CD8-positive, alpha-beta memory T cell (primary cell): Measurements from ENCODE around the gene KLF18. TPM values are rescaled to one million over a fixed set of nuclear protein-coding genes. Genes with fewer than 3 reads are reported as not detected.
"Not testable (repeated sequence)": the region's sequence is repeated elsewhere in the genome, so short reads cannot be mapped to it uniquely, and the experiment has no call there.

Experiments used
- CTCF ChIA-PET: fragments of 350-600 bp; sonication (Branson Sonifier 250); formaldehyde crosslinking; loops from one replicate; lab custom pipeline; 2021; ENCODE audit warnings: antibody characterized with exemption; lab: Charles Lee
- POLR2A ChIA-PET: fragments of 350-600 bp; sonication (Branson Sonifier 250); formaldehyde crosslinking; loops from one replicate; lab custom pipeline; 2021; ENCODE audit warnings: antibody characterized with exemption; lab: Charles Lee
- DNase-seq, 5 donors: peaks; one replicate each; pipeline versions ENCODE4 v3.0.0 to v3.0.0-alpha.2; 2020 to 2022; ENCODE audit warnings: mixed read lengths in 1 of 5
- H3K27ac ChIP-seq: one replicate; pipeline ENCODE4 v1.7.0; 2013; ENCODE audit warnings: low read depth, mild to moderate bottlenecking, low read length, moderate library complexity
- H3K27me3 ChIP-seq: 2 replicates; pipeline ENCODE4 v1.7.0; 2013; ENCODE audit warnings: low read length, mild to moderate bottlenecking; ENCODE audit not compliant: insufficient read depth, poor library complexity, severe bottlenecking
- H3K36me3 ChIP-seq: 2 replicates; pipeline ENCODE4 v1.7.0; 2013; ENCODE audit warnings: mild to moderate bottlenecking, low read length, moderate library complexity; ENCODE audit not compliant: insufficient read depth
- H3K4me1 ChIP-seq: 2 replicates; pipeline ENCODE4 v1.7.0; 2013; ENCODE audit warnings: mild to moderate bottlenecking, low read length, moderate library complexity; ENCODE audit not compliant: insufficient read depth
- H3K4me3 ChIP-seq: 2 replicates; pipeline ENCODE4 v1.7.0; 2013; ENCODE audit warnings: mild to moderate bottlenecking, low read length
- H3K9me3 ChIP-seq: 2 replicates; pipeline ENCODE4 v1.7.0; 2013; ENCODE audit warnings: mild to moderate bottlenecking, low read length
- H3K27ac Mint-ChIP-seq, 8 donors: one replicate each; pipeline ENCODE4 v1.8.0; 2020 to 2021; ENCODE audit warnings: mixed read lengths in 8 of 8, mild to moderate bottlenecking in 6 of 8, inconsistent platforms in 3 of 8, moderate library complexity in 3 of 8
- H3K27me3 Mint-ChIP-seq, 2 donors: one replicate each; pipeline ENCODE4 v1.8.0; 2020 to 2021; ENCODE audit warnings: mixed read lengths in 2 of 2, mild to moderate bottlenecking in 1 of 2, moderate library complexity in 1 of 2
- H3K36me3 Mint-ChIP-seq, 3 donors: one replicate each; pipeline ENCODE4 v1.8.0; 2020 to 2021; ENCODE audit warnings: mixed read lengths in 3 of 3, inconsistent platforms in 1 of 3, mild to moderate bottlenecking in 1 of 3
- H3K4me1 Mint-ChIP-seq, 3 donors: one replicate each; pipeline ENCODE4 v1.8.0; 2020 to 2021; ENCODE audit warnings: mixed read lengths in 3 of 3, inconsistent platforms in 1 of 3, mild to moderate bottlenecking in 1 of 3
- H3K4me3 Mint-ChIP-seq, 7 donors: one replicate each; pipeline ENCODE4 v1.8.0; 2020 to 2021; ENCODE audit warnings: mixed read lengths in 7 of 7, mild to moderate bottlenecking in 6 of 7, moderate library complexity in 4 of 7, inconsistent platforms in 2 of 7
- H3K9me3 Mint-ChIP-seq, 5 donors: one replicate each; pipeline ENCODE4 v1.8.0; 2020 to 2022; ENCODE audit warnings: mixed read lengths in 5 of 5, mild to moderate bottlenecking in 3 of 5, moderate library complexity in 2 of 5, inconsistent platforms in 1 of 5
- polyA plus RNA-seq: library from polyadenylated mRNA; unstranded; fragments of 300-500 nt; fragmentation: Illumina TruSeq; gene quantifications from one replicate; pipeline ENCODE4 v1.2.3, GENCODE V29; 2021
- total RNA-seq, 2 experiments: library from RNA; stranded (reverse); gene quantifications; one replicate each; pipeline ENCODE4 v1.2.3, GENCODE V29; 2021

The KLF18 gene
- total and polyA plus RNA-seq, 3 experiments from 2014 or later, result not detected

DNA sequence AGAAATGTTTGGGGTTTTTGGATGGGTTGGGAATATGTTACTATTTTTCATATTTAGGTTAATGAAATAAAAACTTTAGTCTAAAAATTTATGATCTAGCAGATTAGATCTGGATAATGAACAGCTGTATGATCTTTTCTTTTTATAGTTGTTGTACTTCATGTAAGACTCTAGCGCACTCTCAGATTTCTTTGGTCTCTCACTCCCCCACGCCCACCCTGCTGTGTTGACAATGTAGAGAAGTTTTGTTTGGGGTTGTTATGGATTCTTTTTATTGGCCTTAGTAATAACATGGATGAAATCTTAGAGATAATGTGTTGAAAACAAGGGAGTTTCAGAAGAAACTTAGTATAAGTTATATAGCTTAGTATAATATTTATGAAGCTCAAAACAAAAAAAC, 5.5 kb downstream of the KLF18 start:
- H3K4me3 Mint-ChIP-seq, result no peak overlapping the region
- Histone ChIP-seq H3K36me3 (no peaks in the 10 kb centered on the region), H3K4me3 (no peak overlapping the region), H3K9me3 (no peaks in the 10 kb centered on the region), H3K27me3 (peaks cover 3% of the 10 kb centered on the region), H3K27ac (no peak overlapping the region), H3K4me1 (no peaks in the 10 kb centered on the region)
- POLR2A ChIA-PET, result no interaction called here
- no peak overlapping the region for H3K27ac Mint-ChIP-seq
- CTCF ChIA-PET, result no interaction called here
- DNase-seq, result no peak
- H3K9me3 Mint-ChIP-seq, result peaks cover 0 to 2% (median 0%) of the 10 kb centered on the region in 5 donors
- H3K27me3 Mint-ChIP-seq, result peaks cover 18 to 52% of the 10 kb centered on the region in 2 donors
- no peaks in the 10 kb centered on the region for H3K4me1 Mint-ChIP-seq
- no peaks in the 10 kb centered on the region for H3K36me3 Mint-ChIP-seq

- H3K27me3 Mint-ChIP-seq, result peaks cover 18 to 57% of the 10 kb centered on the region in 2 donors
- H3K4me3 Mint-ChIP-seq, result no peak overlapping the region
- H3K4me1 Mint-ChIP-seq, result no peaks in the 10 kb centered on the region
- H3K36me3 Mint-ChIP-seq, result no peaks in the 10 kb centered on the region
- DNase-seq, result no peak
- peaks cover 0 to 2% (median 0%) of the 10 kb centered on the region in 5 donors for H3K9me3 Mint-ChIP-seq
- Histone ChIP-seq H3K9me3 (no peaks in the 10 kb centered on the region), H3K4me3 (no peak overlapping the region), H3K27me3 (peaks cover 3% of the 10 kb centered on the region), H3K4me1 (no peaks in the 10 kb centered on the region), H3K36me3 (no peaks in the 10 kb centered on the region), H3K27ac (no peak overlapping the region)
- POLR2A ChIA-PET, result no interaction called here
- H3K27ac Mint-ChIP-seq, result no peak overlapping the region
- CTCF ChIA-PET, result no interaction called here
Measured at GRCh38 chr1:44134071-44134920, 7.1 kb downstream of the KLF18 start.

DNA sequence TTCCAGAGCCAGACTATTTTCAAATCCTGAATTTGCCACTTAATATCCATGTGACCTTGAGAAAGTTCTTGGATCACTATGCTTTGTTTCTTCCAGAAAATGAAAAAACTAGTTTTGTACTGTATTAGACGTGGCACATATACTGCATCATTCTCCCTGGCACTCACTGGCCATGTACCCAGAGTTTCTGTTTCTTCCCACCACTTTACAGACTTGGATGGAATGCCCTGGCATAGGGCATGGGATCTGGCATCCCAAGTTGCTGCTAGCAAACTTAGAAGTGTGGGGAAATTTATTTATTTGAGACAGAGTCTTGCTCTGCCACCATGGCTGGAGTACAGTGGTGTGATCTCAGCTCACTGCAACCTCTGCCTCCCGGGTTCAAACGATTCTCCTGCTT, 10.0 kb downstream of the KLF18 start:
- POLR2A ChIA-PET, result no interaction called here
- Mint-ChIP-seq H3K4me1 (no peaks in the 10 kb centered on the region), H3K27ac (no peak overlapping the region), H3K4me3 (no peak overlapping the region), H3K27me3 (peaks cover 19 to 54% of the 10 kb centered on the region in 2 donors), H3K36me3 (no peaks in the 10 kb centered on the region), H3K9me3 (no peaks in the 10 kb centered on the region)
- H3K4me3 ChIP-seq, result no peak overlapping the region
- CTCF ChIA-PET, result no interaction called here
- H3K4me1 ChIP-seq, result no peaks in the 10 kb centered on the region
- H3K27ac ChIP-seq, result no peak overlapping the region
- H3K9me3 ChIP-seq, result no peaks in the 10 kb centered on the region
- no peaks in the 10 kb centered on the region for H3K36me3 ChIP-seq
- DNase-seq, result no peak
- H3K27me3 ChIP-seq, result peaks cover 3% of the 10 kb centered on the region

DNA sequence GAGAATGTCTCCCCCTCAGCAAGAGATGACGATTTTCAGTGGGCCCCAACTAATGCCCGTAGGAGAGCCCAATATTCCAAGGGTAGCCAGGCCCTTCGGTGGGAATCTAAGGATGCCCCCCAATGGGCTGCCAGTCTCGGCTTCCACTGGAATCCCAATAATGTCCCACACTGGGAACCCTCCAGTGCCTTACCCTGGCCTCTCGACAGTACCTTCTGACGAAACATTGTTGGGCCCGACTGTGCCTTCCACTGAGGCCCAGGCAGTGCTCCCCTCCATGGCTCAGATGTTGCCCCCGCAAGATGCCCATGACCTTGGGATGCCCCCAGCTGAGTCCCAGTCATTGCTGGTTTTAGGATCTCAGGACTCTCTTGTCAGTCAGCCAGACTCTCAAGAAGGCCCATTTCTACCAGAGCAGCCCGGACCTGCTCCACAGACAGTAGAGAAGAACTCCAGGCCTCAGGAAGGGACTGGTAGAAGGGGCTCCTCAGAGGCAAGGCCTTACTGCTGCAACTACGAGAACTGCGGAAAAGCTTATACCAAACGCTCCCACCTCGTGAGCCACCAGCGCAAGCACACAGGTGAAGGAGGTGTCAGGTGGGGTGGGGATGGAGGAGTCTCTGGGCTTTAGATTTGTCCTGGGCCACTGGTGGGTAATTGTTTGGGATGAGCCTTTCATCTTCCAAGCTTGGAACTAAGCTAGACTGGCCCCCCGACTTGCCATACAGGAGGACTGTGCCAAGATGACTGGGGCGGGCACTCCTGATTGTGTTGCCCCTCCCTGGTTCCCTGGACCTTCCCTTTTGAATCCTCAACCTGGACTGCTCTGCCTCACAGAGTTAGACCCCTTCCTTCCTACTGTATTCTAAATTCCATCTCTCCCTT, 11.6 kb downstream of the KLF18 start:
- DNase-seq, result no peak
- Histone ChIP-seq H3K27me3 (peaks cover 3% of the 10 kb centered on the region), H3K4me1 (no peaks in the 10 kb centered on the region), H3K9me3 (no peaks in the 10 kb centered on the region), H3K4me3 (no peak overlapping the region), H3K27ac (no peak overlapping the region), H3K36me3 (no peaks in the 10 kb centered on the region)
- ChIA-PET CTCF (no interaction called here), POLR2A (no interaction called here)
- Mint-ChIP-seq H3K4me3 (no peak overlapping the region), H3K36me3 (no peaks in the 10 kb centered on the region), H3K9me3 (no peaks in the 10 kb centered on the region), H3K27ac (no peak overlapping the region), H3K27me3 (peaks cover 20 to 53% of the 10 kb centered on the region in 2 donors), H3K4me1 (no peaks in the 10 kb centered on the region)

GRCh38 chr1:44120398-44120949, 21.0 kb downstream of the KLF18 start:
- CTCF ChIA-PET, result no interaction called here
- H3K27me3 Mint-ChIP-seq, result peaks cover 0 to 18% of the 10 kb centered on the region in 2 donors
- H3K4me3 Mint-ChIP-seq, result no peak overlapping the region
- H3K9me3 ChIP-seq, result no peaks in the 10 kb centered on the region
- no peaks in the 10 kb centered on the region for H3K4me1 Mint-ChIP-seq
- H3K4me3 ChIP-seq, result no peak overlapping the region
- H3K36me3 ChIP-seq, result no peaks in the 10 kb centered on the region
- POLR2A ChIA-PET, result no interaction called here
- no peak for DNase-seq
- no peak overlapping the region for H3K27ac Mint-ChIP-seq
- H3K36me3 Mint-ChIP-seq, result no peaks in the 10 kb centered on the region
- H3K27ac ChIP-seq, result no peak overlapping the region
- H3K9me3 Mint-ChIP-seq, result no peaks in the 10 kb centered on the region
- no peaks in the 10 kb centered on the region for H3K27me3 ChIP-seq
- no peaks in the 10 kb centered on the region for H3K4me1 ChIP-seq

- Mint-ChIP-seq H3K27ac (no peak overlapping the region), H3K36me3 (no peaks in the 10 kb centered on the region), H3K27me3 (peaks cover 0 to 18% of the 10 kb centered on the region in 2 donors), H3K4me3 (no peak overlapping the region), H3K9me3 (no peaks in the 10 kb centered on the region), H3K4me1 (no peaks in the 10 kb centered on the region)
- ChIA-PET POLR2A (no interaction called here), CTCF (no interaction called here)
- H3K27ac ChIP-seq, result no peak overlapping the region
- no peaks in the 10 kb centered on the region for H3K9me3 ChIP-seq
- H3K27me3 ChIP-seq, result no peaks in the 10 kb centered on the region
- no peaks in the 10 kb centered on the region for H3K36me3 ChIP-seq
- H3K4me3 ChIP-seq, result no peak overlapping the region
- no peaks in the 10 kb centered on the region for H3K4me1 ChIP-seq
- no peak for DNase-seq
Measured at GRCh38 chr1:44119525-44119924, 21.9 kb downstream of the KLF18 start.

DNA sequence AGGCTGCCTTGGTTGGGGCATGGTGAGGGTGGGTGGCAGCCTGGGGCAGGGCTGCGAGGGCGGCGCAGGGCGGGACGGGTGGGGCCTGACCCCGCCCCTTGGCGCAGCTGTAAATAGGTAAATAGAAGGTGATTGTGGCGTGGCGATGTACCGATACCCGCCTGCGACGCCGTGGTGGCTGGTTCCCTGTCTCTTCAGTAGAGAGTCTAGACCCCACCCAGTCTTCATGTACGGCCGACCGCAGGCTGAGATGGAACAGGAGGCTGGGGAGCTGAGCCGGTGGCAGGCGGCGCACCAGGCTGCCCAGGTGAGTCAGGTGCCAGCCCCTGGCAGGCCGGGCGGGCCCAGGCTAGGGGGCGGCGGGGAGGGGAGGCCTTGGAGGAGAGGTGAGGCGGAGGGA, 22.7 kb downstream of the KLF18 start, which contains the start of gene KLF17:
KLF17 (plus strand) TSS at position 140 of the 400 bp plus-strand sequence; CDS start at position 227, 87 bp downstream.
- Mint-ChIP-seq H3K4me3 (no peak within 1 kb of the TSS), H3K9me3 (no peaks in the 10 kb centered on the region), H3K36me3 (no peaks in the 10 kb centered on the region), H3K4me1 (no peaks in the 10 kb centered on the region), H3K27ac (no peak within 1 kb of the TSS), H3K27me3 (peaks cover 0 to 24% of the 10 kb centered on the region in 2 donors)
- no peaks in the 10 kb centered on the region for H3K9me3 ChIP-seq
- no peaks in the 10 kb centered on the region for H3K27me3 ChIP-seq
- H3K36me3 ChIP-seq, result no peaks in the 10 kb centered on the region
- DNase-seq, result no peak
- CTCF ChIA-PET, result no interaction called here
- POLR2A ChIA-PET, result no interaction called here
- H3K27ac ChIP-seq, result no peak within 1 kb of the TSS
- no peaks in the 10 kb centered on the region for H3K4me1 ChIP-seq
- H3K4me3 ChIP-seq, result no peak within 1 kb of the TSS

- H3K4me1 ChIP-seq, H3K27ac Mint-ChIP-seq, H3K9me3 Mint-ChIP-seq, H3K36me3 ChIP-seq, H3K9me3 ChIP-seq, H3K27ac ChIP-seq, H3K4me3 Mint-ChIP-seq, DNase-seq, POLR2A ChIA-PET, H3K4me1 Mint-ChIP-seq, H3K4me3 ChIP-seq, CTCF ChIA-PET, H3K36me3 Mint-ChIP-seq, H3K27me3 ChIP-seq: not testable (repeated sequence)
- H3K27me3 Mint-ChIP-seq, result peaks cover 5 to 29% of the 10 kb centered on the region in 2 donors
Measured at GRCh38 chr1:44117272-44117671, 24.2 kb downstream of the KLF18 start.
